ENCODE measurements around the gene DBT.
"Not testable (repeated sequence)": the region's sequence is repeated elsewhere in the genome, so short reads cannot be mapped to it uniquely, and the experiment has no call there.

The DBT gene

GRCh38 chr1:100237091-100237490 lies 12.5 kb downstream of the DBT start:
- Histone ChIP-seq H3K27me3 (ENCODE audit: low read depth) (no peaks in the 10 kb centered on the region), H3K4me3 (no peak overlapping the region), H3K36me3 (replicated peaks) (peaks cover 7% of the 10 kb centered on the region), H3K9me3 (no peaks in the 10 kb centered on the region), H3K4me1 (0 out of 2 replicates have a peak, but pooled peaks cover 3% of the 10 kb centered on the region)
- in situ Hi-C loops (cut with MboI; ENCODE audit: low sequenced_read_pairs): no loop called here
- DNase-seq (ENCODE audit: low spot score in 2 of 2): no peak

GRCh38 chr1:100234432-100234831 lies 15.2 kb downstream of the DBT start:
- in situ Hi-C loops (cut with MboI; ENCODE audit: low sequenced_read_pairs): no loop called here
- Histone ChIP-seq H3K36me3 (replicated peaks) (peaks cover 19% of the 10 kb centered on the region), H3K4me3 (no peak overlapping the region), H3K9me3 (no peaks in the 10 kb centered on the region), H3K27me3 (ENCODE audit: low read depth) (no peaks in the 10 kb centered on the region), H3K4me1 (0 out of 2 replicates have a peak, but pooled peaks cover 3% of the 10 kb centered on the region)
- DNase-seq (ENCODE audit: low spot score in 2 of 2): no peak

GRCh38 chr1:100233566-100233965 lies 16.1 kb downstream of the DBT start:
- DNase-seq (ENCODE audit: low spot score in 2 of 2); in situ Hi-C loops (cut with MboI; ENCODE audit: low sequenced_read_pairs); H3K27me3 ChIP-seq (ENCODE audit: low read depth); H3K4me3 ChIP-seq; H3K4me1 ChIP-seq; H3K9me3 ChIP-seq: not testable (repeated sequence)
- peaks cover 17% of the 10 kb centered on the region for H3K36me3 ChIP-seq (replicated peaks)

GRCh38 chr1:100232156-100232555 lies 17.5 kb downstream of the DBT start:
- Histone ChIP-seq H3K4me3 (no peak overlapping the region), H3K27me3 (ENCODE audit: low read depth) (no peaks in the 10 kb centered on the region), H3K9me3 (no peaks in the 10 kb centered on the region), H3K36me3 (replicated peaks) (peaks cover 17% of the 10 kb centered on the region), H3K4me1 (0 out of 2 replicates have a peak, but pooled peaks cover 3% of the 10 kb centered on the region)
- in situ Hi-C loops (cut with MboI; ENCODE audit: low sequenced_read_pairs): no loop called here
- no peak for DNase-seq (ENCODE audit: low spot score in 2 of 2)

GRCh38 chr1:100231721-100232120 lies 17.9 kb downstream of the DBT start:
- H3K27me3 ChIP-seq (ENCODE audit: low read depth): no peaks in the 10 kb centered on the region
- no peak for DNase-seq (ENCODE audit: low spot score in 2 of 2)
- peaks cover 17% of the 10 kb centered on the region for H3K36me3 ChIP-seq (replicated peaks)
- no peak overlapping the region for H3K4me3 ChIP-seq
- no peaks in the 10 kb centered on the region for H3K9me3 ChIP-seq
- in situ Hi-C loops (cut with MboI; ENCODE audit: low sequenced_read_pairs): no loop called here
- 0 out of 2 replicates have a peak, but pooled peaks cover 3% of the 10 kb centered on the region for H3K4me1 ChIP-seq

- Histone ChIP-seq H3K9me3 (no peaks in the 10 kb centered on the region), H3K4me3 (no peak overlapping the region), H3K4me1 (0 out of 2 replicates have a peak, but pooled peaks cover 3% of the 10 kb centered on the region), H3K36me3 (replicated peaks) (peaks cover 17% of the 10 kb centered on the region), H3K27me3 (ENCODE audit: low read depth) (no peaks in the 10 kb centered on the region)
- in situ Hi-C loops (cut with MboI; ENCODE audit: low sequenced_read_pairs): no loop called here
- DNase-seq (ENCODE audit: low spot score in 2 of 2): no peak
These were observed 18.9 kb downstream of the DBT start for GRCh38 chr1:100230765-100231164.

- H3K27me3 ChIP-seq (ENCODE audit: low read depth): no peaks in the 10 kb centered on the region
- DNase-seq (ENCODE audit: low spot score in 2 of 2): no peak
- in situ Hi-C loops (cut with MboI; ENCODE audit: low sequenced_read_pairs): no loop called here
- no peaks in the 10 kb centered on the region for H3K9me3 ChIP-seq
- H3K4me3 ChIP-seq: no peak overlapping the region
- H3K36me3 ChIP-seq (replicated peaks): peaks cover 16% of the 10 kb centered on the region
- H3K4me1 ChIP-seq: 0 out of 2 replicates have a peak, but pooled peaks cover 3% of the 10 kb centered on the region
These were observed 19.8 kb downstream of the DBT start for GRCh38 chr1:100229681-100230443.

GRCh38 chr1:100222428-100222827 lies 27.2 kb downstream of the DBT start:
- in situ Hi-C loops (cut with MboI; ENCODE audit: low sequenced_read_pairs): no loop called here
- no peaks in the 10 kb centered on the region for H3K27me3 ChIP-seq (ENCODE audit: low read depth)
- H3K4me1 ChIP-seq: no peaks in the 10 kb centered on the region
- no peaks in the 10 kb centered on the region for H3K36me3 ChIP-seq (replicated peaks)
- no peak overlapping the region for H3K4me3 ChIP-seq
- no peaks in the 10 kb centered on the region for H3K9me3 ChIP-seq
- DNase-seq (ENCODE audit: low spot score in 2 of 2): no peak

GRCh38 chr1:100219883-100220282 lies 29.8 kb downstream of the DBT start:
- H3K4me3 ChIP-seq: no peak overlapping the region
- no peaks in the 10 kb centered on the region for H3K27me3 ChIP-seq (ENCODE audit: low read depth)
- H3K9me3 ChIP-seq: no peaks in the 10 kb centered on the region
- H3K4me1 ChIP-seq: no peaks in the 10 kb centered on the region
- DNase-seq (ENCODE audit: low spot score in 2 of 2): no peak
- H3K36me3 ChIP-seq (replicated peaks): no peaks in the 10 kb centered on the region; the same call in 1 of the 2 replicates
- in situ Hi-C loops (cut with MboI; ENCODE audit: low sequenced_read_pairs): no loop called here

GRCh38 chr1:100219457-100219856 lies 30.2 kb downstream of the DBT start:
- peaks cover 3% of the 10 kb centered on the region for H3K36me3 ChIP-seq (replicated peaks)
- in situ Hi-C loops (cut with MboI; ENCODE audit: low sequenced_read_pairs): no loop called here

GRCh38 chr1:100217834-100218233 lies 31.8 kb downstream of the DBT start:
- Histone ChIP-seq H3K4me3 (no peak overlapping the region), H3K36me3 (replicated peaks) (peaks cover 12% of the 10 kb centered on the region), H3K27me3 (ENCODE audit: low read depth) (no peaks in the 10 kb centered on the region), H3K9me3 (no peaks in the 10 kb centered on the region), H3K4me1 (no peaks in the 10 kb centered on the region)
- DNase-seq (ENCODE audit: low spot score in 2 of 2): no peak
- in situ Hi-C loops (cut with MboI; ENCODE audit: low sequenced_read_pairs): no loop called here

More at GRCh38 chr1:100219457-100219856, 30.2 kb downstream of the DBT start:
- H3K4me1 ChIP-seq: no peaks in the 10 kb centered on the region
- DNase-seq (ENCODE audit: low spot score in 2 of 2): no peak
- no peaks in the 10 kb centered on the region for H3K27me3 ChIP-seq (ENCODE audit: low read depth)
- no peaks in the 10 kb centered on the region for H3K9me3 ChIP-seq
- H3K4me3 ChIP-seq: no peak overlapping the region

- peaks cover 14% of the 10 kb centered on the region for H3K36me3 ChIP-seq (replicated peaks)
- in situ Hi-C loops (cut with MboI; ENCODE audit: low sequenced_read_pairs): no loop called here
These were observed 34.5 kb downstream of the DBT start for GRCh38 chr1:100215101-100215500.

GRCh38 chr1:100213141-100213540 lies 36.5 kb downstream of the DBT start:
- H3K36me3 ChIP-seq (replicated peaks): peaks cover 16% of the 10 kb centered on the region
- H3K27me3 ChIP-seq (ENCODE audit: low read depth): no peaks in the 10 kb centered on the region

More at GRCh38 chr1:100215101-100215500, 34.5 kb downstream of the DBT start:
- Histone ChIP-seq H3K9me3 (no peaks in the 10 kb centered on the region), H3K4me1 (no peaks in the 10 kb centered on the region), H3K27me3 (ENCODE audit: low read depth) (no peaks in the 10 kb centered on the region), H3K4me3 (no peak overlapping the region)
- no peak for DNase-seq (ENCODE audit: low spot score in 2 of 2)

GRCh38 chr1:100206301-100206700 lies 43.3 kb downstream of the DBT start:
- H3K4me3 ChIP-seq: no peak overlapping the region
- peaks cover 30% of the 10 kb centered on the region for H3K36me3 ChIP-seq (replicated peaks)
- no peak for DNase-seq (ENCODE audit: low spot score in 2 of 2)
- no peaks in the 10 kb centered on the region; the same call in 1 of the 2 replicates for H3K9me3 ChIP-seq
- no peaks in the 10 kb centered on the region for H3K4me1 ChIP-seq
- in situ Hi-C loops (cut with MboI; ENCODE audit: low sequenced_read_pairs): no loop called here
- H3K27me3 ChIP-seq (ENCODE audit: low read depth): no peaks in the 10 kb centered on the region

More at GRCh38 chr1:100213141-100213540, 36.5 kb downstream of the DBT start:
- Histone ChIP-seq H3K4me1 (no peaks in the 10 kb centered on the region), H3K4me3 (no peak overlapping the region), H3K9me3 (no peaks in the 10 kb centered on the region)
- in situ Hi-C loops (cut with MboI; ENCODE audit: low sequenced_read_pairs): no loop called here
- no peak for DNase-seq (ENCODE audit: low spot score in 2 of 2)
